HG03135 (cell line): ENCODE data around the gene WDR90.

Experiments
- ATAC-seq: cut with Tn5 transposase; IDR thresholded peaks from one replicate; pipeline ENCODE4 v1.9.1; 2021; ENCODE audit warnings: mild to moderate bottlenecking, moderate library complexity; ENCODE audit not compliant: unreplicated experiment

WDR90 gene

DNA sequence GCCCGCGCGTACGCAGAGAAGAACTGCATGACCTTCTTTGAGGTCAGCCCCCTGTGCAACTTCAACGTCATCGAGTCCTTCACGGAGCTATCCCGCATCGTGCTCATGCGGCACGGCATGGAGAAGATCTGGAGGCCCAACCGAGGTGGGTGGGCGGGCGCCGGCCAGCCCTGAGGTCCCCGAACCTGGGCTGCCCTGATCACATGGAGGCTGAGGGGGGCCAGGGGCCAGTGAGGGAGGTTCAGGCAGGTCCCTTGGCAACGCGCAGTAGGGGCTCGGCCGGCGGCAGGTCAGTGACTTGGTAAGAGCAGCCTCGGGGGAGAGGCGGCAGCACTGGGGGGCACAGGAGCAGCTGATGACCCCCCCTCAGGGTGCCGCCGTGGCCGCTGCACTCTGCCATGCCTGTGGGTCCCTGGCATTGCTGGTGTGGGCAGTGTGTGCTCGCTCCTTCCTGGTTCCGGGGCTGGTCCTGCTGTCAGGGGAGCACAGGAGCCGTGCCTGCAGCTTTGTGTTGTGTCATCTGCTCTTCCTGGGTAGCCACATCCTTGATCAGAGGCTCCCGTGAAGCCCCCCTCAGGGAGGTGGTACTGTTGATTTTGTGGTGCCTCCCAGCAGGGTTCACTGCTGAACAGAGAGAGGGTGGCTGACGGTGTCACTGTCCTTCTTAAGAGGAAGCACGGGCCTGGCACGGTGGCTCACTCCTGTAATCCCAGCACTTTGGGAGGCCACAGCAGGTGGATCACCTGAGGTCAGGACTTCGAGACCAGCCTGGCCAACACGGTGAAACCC, 23.0 kb upstream of the WDR90 start:
- no peak for ATAC-seq

DNA sequence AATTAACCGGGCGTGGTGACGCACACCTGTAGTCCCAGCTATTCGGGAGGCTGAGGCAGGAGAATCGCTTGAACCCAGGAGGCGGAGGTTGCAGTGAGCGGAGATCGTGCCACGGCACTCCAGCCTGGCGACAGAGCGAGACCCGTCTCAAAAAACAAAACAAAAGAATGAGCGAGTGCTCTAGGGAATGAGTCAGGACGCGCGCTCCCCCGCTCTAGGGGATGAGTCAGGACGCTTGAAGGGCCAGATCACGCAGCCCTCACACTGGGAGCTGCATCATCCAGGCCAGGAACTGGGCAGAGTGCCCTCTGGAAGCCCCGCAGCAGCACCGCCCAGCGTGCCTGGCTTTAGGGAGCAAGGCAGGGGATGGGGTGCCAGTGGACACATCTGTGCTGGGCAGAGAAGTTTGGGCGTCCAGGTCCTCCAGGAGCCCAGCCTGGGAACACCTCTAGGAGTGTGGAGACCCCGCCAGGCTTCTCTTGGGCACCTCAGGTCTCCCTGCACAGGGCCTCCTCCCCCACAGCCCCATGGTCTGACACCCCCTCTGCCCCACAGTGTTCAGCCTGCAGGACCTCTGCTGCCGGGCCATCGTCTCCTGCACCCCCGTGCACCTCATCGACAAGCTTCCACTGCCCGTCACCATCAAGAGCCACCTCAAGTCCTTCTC, 22.2 kb upstream of the WDR90 start:
- ATAC-seq, result no peak

GRCh38 chr16:627454-628239, 21.5 kb upstream of the WDR90 start:
- no peak for ATAC-seq

GRCh38 chr16:628321-629061, 20.7 kb upstream of the WDR90 start:
- no peak for ATAC-seq

DNA sequence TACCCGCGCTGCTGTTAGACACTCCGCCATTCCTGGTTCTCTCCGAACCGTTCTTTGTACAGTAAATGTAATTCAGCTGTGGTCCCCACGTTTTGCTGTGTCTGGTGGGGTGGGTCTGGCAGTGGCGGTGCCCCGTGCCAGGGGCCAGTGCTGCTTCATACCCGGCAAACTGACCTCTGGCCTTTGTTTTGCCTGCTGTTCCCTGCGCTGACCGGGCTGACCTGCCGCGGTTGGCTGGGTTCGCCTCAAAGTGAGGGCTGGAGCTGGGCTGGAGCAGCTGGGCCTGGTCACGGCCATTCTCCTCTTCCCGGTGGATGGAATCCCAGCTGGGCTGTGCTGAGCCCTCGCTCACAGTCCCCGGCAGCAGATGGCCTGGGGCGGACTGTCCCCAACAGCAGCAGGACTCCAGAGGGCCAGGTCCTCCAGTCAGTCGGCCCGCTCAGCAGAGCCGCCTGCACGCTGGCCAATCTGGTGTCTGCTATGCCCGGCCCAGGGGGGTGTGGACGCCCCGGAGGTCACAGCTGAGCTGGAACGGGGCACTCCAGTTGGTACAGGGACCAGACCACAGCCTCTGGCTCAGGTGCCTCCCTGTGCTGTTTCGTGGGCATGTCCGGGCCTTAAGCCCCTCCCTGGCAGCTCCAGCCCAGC, 19.9 kb upstream of the WDR90 start:
- no peak for ATAC-seq

- no peak for ATAC-seq
These were observed 19.3 kb upstream of the WDR90 start for GRCh38 chr16:629833-630248.

DNA sequence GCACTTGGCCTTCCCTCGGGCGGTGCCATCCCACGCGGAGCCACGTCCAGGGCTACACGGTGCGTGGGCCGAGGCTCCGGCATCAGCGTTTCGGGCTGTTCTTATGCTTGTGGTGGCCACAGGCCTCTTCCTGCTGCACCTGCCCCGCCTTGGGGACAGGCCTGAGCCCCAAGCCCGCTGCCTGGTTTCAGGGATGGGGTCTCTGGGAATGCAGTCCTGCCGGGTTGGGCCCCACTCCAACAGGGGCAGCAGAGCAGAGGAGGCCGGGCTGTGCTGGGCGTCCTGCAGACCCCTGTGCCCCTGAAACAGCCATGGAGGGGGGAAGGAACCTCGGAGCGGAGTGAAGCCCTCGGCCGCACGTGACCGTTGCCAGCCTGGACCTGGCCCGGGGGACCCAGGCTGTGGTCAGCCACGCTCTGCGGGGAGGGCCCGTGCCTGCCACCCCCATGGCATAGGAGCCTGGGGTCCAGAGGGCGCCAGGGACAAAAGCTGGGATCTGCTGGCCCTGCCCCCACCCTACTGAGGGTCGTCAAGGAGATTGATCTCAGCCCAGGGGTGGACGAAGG, 18.8 kb upstream of the WDR90 start:
- ATAC-seq, result no peak

DNA sequence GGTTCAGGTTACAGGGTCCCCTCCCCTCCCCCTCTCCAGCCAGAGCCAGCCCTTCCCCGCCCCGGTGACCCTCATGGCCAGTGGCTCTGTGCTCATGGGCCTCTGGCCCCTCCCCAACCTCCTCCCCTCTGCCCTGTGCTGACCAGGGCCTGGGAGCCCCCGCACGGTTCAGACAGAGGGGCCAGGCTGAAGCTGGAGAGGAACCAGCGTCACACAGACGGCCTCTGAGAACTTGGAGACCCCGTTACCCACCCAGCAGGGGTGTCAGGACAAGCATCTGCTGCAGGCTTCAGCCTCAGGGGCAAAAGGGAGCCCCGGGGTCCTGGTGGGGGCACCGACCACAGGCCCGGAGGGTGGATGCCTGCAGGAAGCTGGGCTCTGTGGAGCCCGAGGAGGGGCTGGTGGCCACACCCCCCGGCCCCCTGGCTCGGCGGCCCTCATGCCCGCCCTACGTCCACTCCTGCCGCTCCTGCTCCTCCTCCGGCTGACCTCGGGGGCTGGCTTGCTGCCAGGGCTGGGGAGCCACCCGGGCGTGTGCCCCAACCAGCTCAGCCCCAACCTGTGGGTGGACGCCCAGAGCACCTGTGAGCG, 18.3 kb upstream of the WDR90 start, which contains the start of gene WFIKKN1:
WFIKKN1 (plus strand) TSS at position 171 of the 591 bp plus-strand sequence; CDS start at position 440, 269 bp downstream.
- no peak for ATAC-seq

- no peak for ATAC-seq
These were observed 17.3 kb upstream of the WDR90 start for GRCh38 chr16:631808-632358.

GRCh38 chr16:632486-633335, 16.5 kb upstream of the WDR90 start:
- ATAC-seq, result no peak

- no peak for ATAC-seq
These were observed 15.7 kb upstream of the WDR90 start for GRCh38 chr16:633336-634050.

DNA sequence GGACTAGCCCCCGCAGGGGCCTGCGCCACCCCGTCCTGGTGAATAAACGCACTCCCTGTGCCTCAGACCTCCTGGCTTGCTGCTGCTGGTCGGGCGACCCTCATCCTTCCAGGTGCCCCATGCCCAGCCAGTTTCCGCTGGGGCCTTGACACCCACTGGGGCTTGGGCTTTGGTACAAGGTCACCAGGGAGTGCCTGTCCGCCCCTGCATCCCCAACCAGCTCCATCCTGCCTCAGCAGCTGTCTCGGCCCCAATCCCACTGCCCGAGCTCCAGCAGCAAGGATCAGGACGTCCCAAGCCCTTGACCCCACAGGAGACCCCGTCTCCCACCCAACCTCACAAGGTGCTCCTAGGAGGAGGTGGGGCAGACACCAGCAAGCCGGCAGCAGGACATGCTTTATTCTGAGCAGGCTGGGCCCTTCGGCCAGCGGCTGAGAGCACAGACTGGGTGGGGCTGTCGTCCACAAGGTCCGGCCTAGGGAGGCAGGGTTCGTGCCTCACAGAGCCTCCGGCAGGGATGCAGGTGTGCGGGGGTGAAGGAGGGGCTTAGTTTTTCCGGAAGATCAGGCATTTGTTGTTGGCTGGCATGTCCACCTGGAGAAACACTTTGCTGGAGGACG, 15.0 kb upstream of the WDR90 start:
- no peak for ATAC-seq

GRCh38 chr16:634996-635395, 14.2 kb upstream of the WDR90 start:
- no peak for ATAC-seq

DNA sequence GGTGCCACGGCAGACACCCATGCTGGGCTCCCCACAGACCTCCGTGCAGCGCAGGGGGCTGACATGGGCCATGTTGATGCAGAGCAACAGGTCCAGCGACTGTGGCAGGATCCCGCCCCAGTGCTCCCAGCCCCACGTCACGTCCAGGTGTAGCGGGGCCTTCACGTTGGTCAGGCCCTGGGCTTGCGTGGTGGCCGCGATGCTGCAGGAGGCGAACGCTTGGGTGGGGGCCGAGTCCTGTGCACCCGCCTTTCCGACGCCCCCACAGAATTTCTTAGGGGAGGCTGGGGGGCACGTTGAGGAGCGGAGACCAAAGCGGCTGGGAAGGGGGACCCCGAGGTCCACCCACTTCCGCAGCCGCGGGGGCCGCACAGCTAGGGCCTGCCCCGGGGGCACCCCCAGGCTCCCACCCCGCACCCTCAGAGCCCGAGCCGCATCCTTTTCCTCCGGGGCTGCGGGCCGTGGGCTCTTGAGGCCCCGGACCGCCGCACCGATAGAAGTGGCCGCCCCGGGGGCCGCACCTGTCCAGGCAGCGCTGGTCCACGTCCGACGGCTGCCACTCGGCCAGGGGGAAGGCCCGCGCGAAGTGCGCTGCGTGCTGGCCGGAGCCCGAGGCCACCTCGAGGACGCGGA, 13.5 kb upstream of the WDR90 start:
- ATAC-seq, result no peak

DNA sequence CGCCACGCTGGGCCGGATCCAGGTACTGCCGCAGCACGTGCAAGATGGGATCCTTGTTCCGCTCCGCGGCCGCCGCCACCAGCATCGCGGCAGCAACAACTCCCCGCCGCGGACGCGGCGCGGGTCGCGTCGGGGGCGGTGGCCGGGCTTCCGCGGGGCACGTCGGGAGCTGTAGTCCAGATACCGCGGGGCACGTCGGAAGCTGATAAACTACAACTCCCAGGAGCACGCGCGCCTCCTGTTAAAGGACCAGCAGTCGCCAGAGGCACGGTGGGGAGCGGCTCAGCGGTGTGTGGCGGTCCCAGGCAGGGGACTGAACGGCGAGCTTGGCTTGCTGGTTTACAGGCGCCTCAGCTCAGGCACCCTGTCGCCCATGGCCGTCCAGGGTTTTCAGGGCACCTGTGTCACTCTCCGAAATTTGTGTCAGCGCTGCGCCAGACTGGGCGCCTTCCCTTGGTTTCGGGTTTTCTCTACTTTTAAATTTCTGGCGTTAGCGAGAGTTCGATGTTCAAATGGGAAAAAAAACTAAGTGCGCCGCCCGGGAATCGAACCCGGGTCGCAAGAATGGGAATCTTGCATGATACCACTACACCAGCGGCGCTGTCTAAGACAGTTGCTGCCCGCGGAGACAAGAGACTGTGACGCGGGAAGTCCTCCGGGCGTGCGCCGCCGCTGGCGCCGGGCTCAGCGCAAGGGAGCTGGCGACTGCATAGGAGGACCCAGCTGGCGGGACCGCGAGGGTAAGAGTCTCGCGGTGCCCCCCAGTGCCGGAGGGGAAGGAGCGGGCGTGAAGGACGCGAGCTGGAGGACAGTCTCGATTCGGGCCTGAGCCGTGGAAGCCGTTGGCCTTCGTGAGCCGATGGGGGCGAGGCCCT, 12.7 kb upstream of the WDR90 start, which contains the start of gene METTL26:
METTL26 (minus strand) TSS at position 100 of the 875 bp plus-strand sequence; CDS start at position 85, 15 bp downstream.
- peak; percentile 69 for ATAC-seq
